GM19455 (cell line): ENCODE data around the gene CILP.

Source experiments
- ATAC-seq: cut with Tn5 transposase; IDR thresholded peaks from one replicate; pipeline ENCODE4 v1.9.1; 2021; ENCODE audit not compliant: unreplicated experiment

The CILP gene

GRCh38 chr15:65163041-65163440 lies 48.2 kb downstream of the CILP start:
- ATAC-seq: no peak

- ATAC-seq: no peak
Measured at GRCh38 chr15:65156692-65157091, 54.6 kb downstream of the CILP start.

GRCh38 chr15:65154720-65155119 lies 56.6 kb downstream of the CILP start:
- ATAC-seq: no peak

GRCh38 chr15:65147902-65148301 lies 63.4 kb downstream of the CILP start:
- ATAC-seq: no peak

- no peak for ATAC-seq
Measured at GRCh38 chr15:65146438-65146837, 64.8 kb downstream of the CILP start.
